Fibroblast of mammary gland (primary cell): ENCODE data around the gene TUBB4B.

ENCODE experiments used
- DNase-seq: peaks from one replicate; pipeline ENCODE4 v3.0.0-alpha.2; 2010; ENCODE audit warnings: low read depth
- H3K4me3 ChIP-seq: 2 replicates; pipeline ENCODE4 v1.5.1; 2011; ENCODE audit warnings: low read depth, mild to moderate bottlenecking, low read length, moderate library complexity; ENCODE audit not compliant: control insufficient read depth
- TF ChIP-seq, protein P1 (sequence below): conservative IDR thresholded peaks from 2 replicates; pipeline ENCODE4 v1.5.1; 2011; ENCODE audit warnings: low read depth, low read length, inconsistent platforms; ENCODE audit not compliant: control insufficient read depth, insufficient read depth

Gene TUBB4B

DNA sequence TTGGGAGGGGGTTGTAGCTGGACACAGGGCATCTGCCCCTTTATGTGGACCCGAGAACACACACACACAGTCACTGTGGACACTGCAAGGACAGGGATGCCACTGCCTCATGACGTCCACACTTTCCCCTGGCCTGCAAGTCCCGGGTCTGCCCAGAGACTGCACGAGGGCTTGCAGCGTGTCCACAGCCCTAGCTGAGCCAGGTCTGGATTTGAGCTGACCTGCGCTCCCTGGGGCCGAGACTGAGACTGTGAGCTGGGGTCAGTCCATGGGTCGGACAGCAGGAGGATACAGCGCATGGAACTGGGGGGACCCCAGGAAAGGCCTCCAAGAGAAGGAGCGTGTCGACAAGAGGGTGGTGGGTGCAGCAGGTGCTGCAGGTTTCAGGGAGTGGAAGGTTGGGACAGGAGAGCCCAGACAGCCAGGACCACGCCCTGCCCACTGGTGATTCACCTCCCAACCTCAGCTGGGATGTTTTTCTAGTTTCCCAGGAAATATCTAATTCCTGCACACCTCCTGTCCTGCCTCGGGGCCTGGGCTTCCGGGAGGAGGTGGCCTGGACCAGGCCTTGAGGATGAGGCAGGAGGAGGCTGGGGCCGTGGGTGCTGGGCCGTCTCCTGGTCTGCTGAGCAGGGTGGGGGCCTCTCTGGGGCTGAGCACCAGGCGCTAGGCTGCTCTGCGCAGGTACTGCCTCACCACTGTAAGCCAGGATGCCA lies 14.6 kb upstream of the TUBB4B start:
- TF ChIP-seq, protein P1, sequence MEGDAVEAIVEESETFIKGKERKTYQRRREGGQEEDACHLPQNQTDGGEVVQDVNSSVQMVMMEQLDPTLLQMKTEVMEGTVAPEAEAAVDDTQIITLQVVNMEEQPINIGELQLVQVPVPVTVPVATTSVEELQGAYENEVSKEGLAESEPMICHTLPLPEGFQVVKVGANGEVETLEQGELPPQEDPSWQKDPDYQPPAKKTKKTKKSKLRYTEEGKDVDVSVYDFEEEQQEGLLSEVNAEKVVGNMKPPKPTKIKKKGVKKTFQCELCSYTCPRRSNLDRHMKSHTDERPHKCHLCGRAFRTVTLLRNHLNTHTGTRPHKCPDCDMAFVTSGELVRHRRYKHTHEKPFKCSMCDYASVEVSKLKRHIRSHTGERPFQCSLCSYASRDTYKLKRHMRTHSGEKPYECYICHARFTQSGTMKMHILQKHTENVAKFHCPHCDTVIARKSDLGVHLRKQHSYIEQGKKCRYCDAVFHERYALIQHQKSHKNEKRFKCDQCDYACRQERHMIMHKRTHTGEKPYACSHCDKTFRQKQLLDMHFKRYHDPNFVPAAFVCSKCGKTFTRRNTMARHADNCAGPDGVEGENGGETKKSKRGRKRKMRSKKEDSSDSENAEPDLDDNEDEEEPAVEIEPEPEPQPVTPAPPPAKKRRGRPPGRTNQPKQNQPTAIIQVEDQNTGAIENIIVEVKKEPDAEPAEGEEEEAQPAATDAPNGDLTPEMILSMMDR = no peak
- H3K4me3 ChIP-seq = no peak overlapping the region
- DNase-seq = no peak

DNA sequence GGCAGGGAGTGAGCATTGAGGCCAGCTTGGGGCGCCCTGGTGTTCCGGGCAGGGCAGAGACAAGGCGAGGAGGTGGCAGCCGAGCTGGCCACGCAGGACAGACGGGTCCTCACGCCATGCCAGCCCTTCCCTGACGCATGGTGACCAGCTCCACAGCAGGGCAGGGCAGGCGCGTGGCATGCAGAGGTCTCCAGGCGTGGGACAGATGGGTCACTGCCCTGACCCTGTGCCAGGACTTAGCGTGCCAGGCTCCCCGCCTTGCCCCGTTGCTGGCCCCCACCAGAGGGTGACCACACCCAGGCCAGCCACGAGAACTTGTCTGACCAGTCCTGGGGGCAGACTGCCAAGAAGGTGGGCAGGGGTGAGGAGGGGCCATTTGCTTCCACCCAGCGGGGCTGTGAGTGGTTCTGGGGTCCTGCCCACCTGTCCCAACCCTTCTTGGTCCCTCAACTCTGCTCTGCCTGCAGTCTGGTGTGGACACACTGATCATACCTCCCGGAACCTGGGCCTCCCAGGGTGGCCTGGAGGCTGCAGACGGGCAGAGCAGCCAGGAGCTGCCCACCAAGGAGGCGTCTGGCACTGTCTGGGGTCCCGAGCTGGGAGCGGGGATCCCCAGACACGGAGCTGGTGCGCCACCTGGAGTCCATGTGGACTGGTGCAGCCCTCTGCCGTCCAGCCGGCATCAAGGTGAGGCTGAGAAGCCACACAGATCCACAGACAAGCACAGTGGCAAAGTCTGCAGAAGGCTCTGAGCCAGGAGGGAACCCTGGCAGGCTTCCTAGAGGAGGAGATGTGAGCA lies 13.8 kb upstream of the TUBB4B start, which contains the start of gene RNF224:
Gene RNF224, plus strand, starts transcription at position 449 of the 799 bp plus-strand sequence. CDS start 834 bp downstream, outside the sequence.
- peak; percentile 63 for DNase-seq
- TF ChIP-seq, protein P1 = peak; percentile 69
- no peak within 1 kb of the TSS for H3K4me3 ChIP-seq

DNA sequence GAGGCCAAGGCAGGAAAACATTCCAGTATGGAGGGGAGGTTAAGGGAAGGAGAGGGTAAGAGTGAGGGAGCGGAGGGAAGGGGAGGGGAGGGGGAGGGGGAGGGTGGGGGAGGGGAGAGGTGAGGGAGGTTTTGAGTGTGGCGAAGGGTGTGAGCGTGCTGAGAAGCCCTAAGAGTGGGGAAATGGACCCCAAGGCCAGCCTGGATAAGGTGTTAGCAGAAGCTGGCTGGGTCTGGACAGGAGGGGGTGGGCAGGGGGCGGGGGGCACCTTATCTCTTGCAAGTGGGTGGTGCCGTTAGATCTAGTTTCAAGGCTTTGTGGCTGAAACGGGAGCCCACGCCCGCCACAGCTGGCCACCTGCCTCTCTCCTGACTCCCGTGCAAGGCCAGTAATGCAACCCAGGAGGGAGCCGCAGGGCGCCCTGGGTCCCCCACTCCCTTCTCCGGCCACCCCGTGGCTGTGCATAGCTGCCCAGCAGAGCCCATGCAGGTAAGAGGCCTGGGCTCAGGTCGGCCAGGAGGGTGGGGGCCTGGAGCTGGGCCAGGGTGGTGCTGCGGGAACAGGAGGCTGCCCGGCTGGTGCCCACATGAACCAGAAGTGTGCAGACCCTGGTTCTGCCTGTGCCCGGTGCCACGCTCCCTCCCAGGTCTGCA lies 13.1 kb upstream of the TUBB4B start:
- no peak overlapping the region for H3K4me3 ChIP-seq
- no peak for DNase-seq
- TF ChIP-seq, protein P1 = no peak

GRCh38 chr9:137228506-137228967 lies 12.6 kb upstream of the TUBB4B start:
- TF ChIP-seq, protein P1 = no peak
- H3K4me3 ChIP-seq = no peak overlapping the region
- no peak for DNase-seq

- DNase-seq = no peak
- TF ChIP-seq, protein P1 = no peak
- H3K4me3 ChIP-seq = no peak overlapping the region
Measured at GRCh38 chr9:137228968-137229896, 11.9 kb upstream of the TUBB4B start.
